HG03442 (cell line): ENCODE measurements around the gene GPR78.

Source experiments
- ATAC-seq: cut with Tn5 transposase; IDR thresholded peaks from one replicate; pipeline ENCODE4 v1.9.1; 2021; ENCODE audit warnings: mild to moderate bottlenecking, moderate library complexity; ENCODE audit not compliant: unreplicated experiment

Gene GPR78

GRCh38 chr4:8598391-8599090, 18.3 kb downstream of the GPR78 start:
- no peak for ATAC-seq

- no peak for ATAC-seq
These were observed 18.9 kb downstream of the GPR78 start for GRCh38 chr4:8599091-8599460.

GRCh38 chr4:8599657-8600056, 19.5 kb downstream of the GPR78 start:
- ATAC-seq, result no peak

GRCh38 chr4:8600266-8600665, 20.1 kb downstream of the GPR78 start:
- ATAC-seq, result no peak

- no peak for ATAC-seq
These were observed 20.5 kb downstream of the GPR78 start for GRCh38 chr4:8600686-8601085.

- no peak for ATAC-seq
These were observed 20.9 kb downstream of the GPR78 start for GRCh38 chr4:8601086-8601485.

GRCh38 chr4:8601556-8601955, 21.4 kb downstream of the GPR78 start:
- ATAC-seq, result no peak

GRCh38 chr4:8602686-8603430, 22.7 kb downstream of the GPR78 start:
- ATAC-seq, result no peak

GRCh38 chr4:8603931-8604330, 23.7 kb downstream of the GPR78 start:
- no peak for ATAC-seq

GRCh38 chr4:8605289-8605688, 25.1 kb downstream of the GPR78 start:
- no peak for ATAC-seq

- no peak for ATAC-seq
These were observed 26.3 kb downstream of the GPR78 start for GRCh38 chr4:8606476-8606875.

- no peak for ATAC-seq
These were observed 26.8 kb downstream of the GPR78 start for GRCh38 chr4:8606966-8607365.

- no peak for ATAC-seq
These were observed 27.6 kb downstream of the GPR78 start for GRCh38 chr4:8607603-8608481.

- no peak for ATAC-seq
These were observed 28.7 kb downstream of the GPR78 start for GRCh38 chr4:8608714-8609391.

GRCh38 chr4:8609406-8609805, 29.2 kb downstream of the GPR78 start:
- ATAC-seq, result no peak

GRCh38 chr4:8609824-8610350, 29.7 kb downstream of the GPR78 start:
- no peak for ATAC-seq

- ATAC-seq, result no peak
These were observed 30.8 kb downstream of the GPR78 start for GRCh38 chr4:8610858-8611616.

- ATAC-seq, result no peak
These were observed 32.5 kb downstream of the GPR78 start for GRCh38 chr4:8612646-8613045.

GRCh38 chr4:8613421-8614364, 33.5 kb downstream of the GPR78 start:
- no peak for ATAC-seq
